Lung (tissue), 12 donors: Measurements from ENCODE around the gene SPIRE1. TPM values are rescaled to one million over a fixed set of nuclear protein-coding genes. Genes with fewer than 3 reads are reported as not detected.

Experiments used
- ATAC-seq: fragments of 200-7000 bp; cut with Tn5 transposase; one replicate; pipeline ENCODE4 v1.9.1; 2020; ENCODE audit warnings: moderate number of reproducible peaks; ENCODE audit not compliant: insufficient read depth, low FRiP score
- DNase-seq, 3 donors: peaks; one replicate each; pipeline ENCODE4 v3.0.0-alpha.2; 2013 to 2017
- H3K27ac ChIP-seq, 2 donors: one replicate each; pipeline ENCODE4 v1.5.1; 2013; ENCODE audit warnings: mild to moderate bottlenecking in 2 of 2, moderate library complexity in 2 of 2, control low read depth in 1 of 2, inconsistent platforms in 1 of 2, low read depth in 1 of 2, low read length in 1 of 2
- H3K27me3 ChIP-seq, 3 donors: one replicate each; pipeline ENCODE4 v1.5.1; 2013; ENCODE audit warnings: low read length in 2 of 3; ENCODE audit not compliant: control insufficient read depth in 3 of 3, insufficient read depth in 3 of 3
- H3K36me3 ChIP-seq, 4 donors: one replicate each; pipeline ENCODE4 v1.5.1; 2013; ENCODE audit warnings: low read length in 4 of 4, mild to moderate bottlenecking in 1 of 4, moderate library complexity in 1 of 4; ENCODE audit not compliant: control insufficient read depth in 4 of 4, insufficient read depth in 4 of 4
- H3K4me1 ChIP-seq, 5 donors: one replicate each; pipeline ENCODE4 v1.5.1; 2013; ENCODE audit warnings: low read length in 5 of 5, mild to moderate bottlenecking in 2 of 5, moderate library complexity in 1 of 5; ENCODE audit not compliant: control insufficient read depth in 5 of 5, insufficient read depth in 5 of 5
- H3K4me3 ChIP-seq: one replicate; pipeline ENCODE4 v1.5.1; 2013; ENCODE audit warnings: mild to moderate bottlenecking, control low read depth, moderate library complexity
- H3K9ac ChIP-seq, 2 donors: one replicate each; pipeline ENCODE4 v1.5.1; 2013; ENCODE audit warnings: low read length in 2 of 2, control low read depth in 1 of 2; ENCODE audit not compliant: insufficient read depth in 1 of 2
- H3K9me3 ChIP-seq, 4 donors: one replicate each; pipeline ENCODE4 v1.5.1; 2013; ENCODE audit warnings: low read length in 3 of 4, mild to moderate bottlenecking in 1 of 4, moderate library complexity in 1 of 4; ENCODE audit not compliant: control insufficient read depth in 4 of 4, insufficient read depth in 3 of 4
- CTCF ChIP-seq: IDR thresholded peaks from 2 replicates; pipeline ENCODE4 v1.5.1; 2012; ENCODE audit warnings: mild to moderate bottlenecking; ENCODE audit errors: control extremely low read depth, extremely low read depth
- WGBS, 2 donors: extraction: QIAGEN DNeasy Blood & Tissue Kit; methylation state at CpG; one replicate each; pipeline ENCODE4 v1.1.7; 2013; 5-methylcytosine and 5-hydroxymethylcytosine counted together
- polyA plus RNA-seq, 2 donors: library from polyadenylated mRNA; stranded (reverse); fragments of 200-250 nt; gene quantifications; one replicate each; pipeline ENCODE4 v1.2.1, GENCODE V29; 2013
- total RNA-seq, 2 donors: library from RNA; depleted of rRNA in 1 of 2; stranded (reverse); fragments of >200 nt in 1 of 2; gene quantifications; one replicate each; pipeline ENCODE4 v1.2.1, GENCODE V29; 2014 to 2021
- donor health status: control.
- donor health status: control.
- donor health status: Bipolar disorder and iron deficiency.
- donor health status: healthy.
- donor health status: DM: yes; HTN: yes; CAD: no.

The SPIRE1 gene
- total and polyA plus RNA-seq, 4 donors: 8.7 to 34.0 (median 14.8) TPM

GRCh38 chr18:12531749-12532148 is 126.2 kb downstream of the SPIRE1 start:
- Histone ChIP-seq H3K27ac (no peak overlapping the region), H3K9ac (no peak overlapping the region), H3K36me3 (peaks cover 0 to 3% (median 0%) of the 10 kb centered on the region in 4 donors), H3K27me3 (no peaks in the 10 kb centered on the region), H3K4me1 (no peaks in the 10 kb centered on the region), H3K9me3 (no peaks in the 10 kb centered on the region), H3K4me3 (no peak overlapping the region)
- DNase-seq (no peak), ATAC-seq (no peak)
- TF ChIP-seq CTCF: no peak
- 54 to 59% methylated on average over 1 of the region's 1 CpG for WGBS, 2 donors

DNA sequence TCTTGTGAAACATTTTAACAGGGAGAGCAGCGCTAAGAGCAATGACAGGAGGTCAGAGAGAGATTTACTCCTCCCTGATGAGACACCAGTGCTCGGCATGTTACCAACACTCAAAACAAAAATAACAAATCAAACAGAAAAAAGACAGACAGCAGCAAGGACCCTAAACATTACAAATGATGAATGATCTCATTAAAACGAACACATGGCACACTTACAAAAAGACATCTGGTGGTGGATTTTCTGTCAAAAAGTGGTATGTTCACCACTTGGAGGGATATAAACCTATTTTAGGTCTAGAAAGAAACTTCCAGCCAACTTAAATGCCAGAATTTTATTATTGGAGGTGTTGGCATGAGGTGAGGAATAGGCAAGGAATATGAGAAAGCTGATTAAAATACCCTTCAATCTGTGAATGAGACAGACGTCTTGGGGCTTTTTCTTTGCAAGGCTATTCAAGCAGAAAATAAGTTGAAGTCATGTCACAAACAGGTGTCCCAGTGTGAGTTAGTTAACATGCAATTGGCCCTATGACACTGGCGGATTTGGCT is 137.4 kb downstream of the SPIRE1 start:
- 78 to 88% methylated on average over 5 of the region's 5 CpGs for WGBS, 2 donors
- no peak for ATAC-seq
- Histone ChIP-seq H3K4me1 (peaks cover 2 to 19% (median 12%) of the 10 kb centered on the region in 5 donors), H3K4me3 (no peak overlapping the region), H3K36me3 (no peaks in the 10 kb centered on the region), H3K27me3 (no peaks in the 10 kb centered on the region), H3K9me3 (no peaks in the 10 kb centered on the region), H3K27ac (no peak overlapping the region), H3K9ac (no peak overlapping the region)
- peak in 2 of 3 donors; percentile 18 to 32 for DNase-seq
- TF ChIP-seq CTCF: no peak

DNA sequence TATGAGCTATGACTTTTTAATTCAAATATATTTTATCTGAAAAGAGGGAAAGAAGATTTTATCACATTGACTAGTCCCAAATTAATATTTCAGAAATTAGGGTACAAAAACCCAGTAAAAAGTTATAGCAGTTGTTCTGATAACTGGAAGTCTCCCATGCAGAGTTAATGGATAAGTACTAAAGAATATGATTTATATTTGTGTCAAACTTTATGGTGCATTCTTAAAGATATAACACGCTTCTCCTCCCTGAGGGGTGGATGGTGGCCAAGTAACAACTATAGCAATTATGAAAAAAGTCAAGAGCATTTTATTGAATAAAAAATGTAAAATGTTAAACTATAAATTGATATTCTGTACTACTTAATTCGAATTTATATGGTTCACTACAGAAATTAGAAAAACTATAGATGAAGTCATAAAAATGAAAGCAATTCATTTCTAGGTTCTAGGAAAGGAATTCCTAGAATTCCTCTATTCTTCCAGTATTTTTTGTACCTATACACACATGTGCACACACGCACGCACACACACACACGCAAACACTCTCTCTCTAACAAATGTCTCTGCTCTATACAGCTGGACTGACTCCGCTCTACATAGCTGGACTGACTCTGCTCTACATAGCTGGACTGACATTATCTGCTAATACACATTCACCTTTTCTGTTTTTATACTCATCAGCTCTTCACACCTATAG is 138.9 kb downstream of the SPIRE1 start:
- Histone ChIP-seq H3K9ac (no peak overlapping the region), H3K27me3 (no peaks in the 10 kb centered on the region), H3K9me3 (no peaks in the 10 kb centered on the region), H3K36me3 (no peaks in the 10 kb centered on the region), H3K27ac (no peak overlapping the region), H3K4me3 (no peak overlapping the region), H3K4me1 (peaks cover 2 to 30% (median 12%) of the 10 kb centered on the region in 5 donors)
- 95 to 96% methylated on average over 6 of the region's 6 CpGs for whole genome bisulfite sequencing, 2 donors
- no peak for TF ChIP-seq CTCF
- no peak for DNase-seq
- no peak for ATAC-seq
